Endothelial cell (in vitro differentiated cells): Measurements from ENCODE around the gene NEUROD2. TPM values are rescaled to one million over a fixed set of nuclear protein-coding genes. Genes with fewer than 3 reads are reported as not detected.

Experiments used
- DNase-seq: peaks from one replicate; pipeline ENCODE4 v3.0.0; 2021; ENCODE audit warnings: low spot score
- H3K27ac Mint-ChIP-seq: one replicate; pipeline ENCODE4 v1.8.0; 2021; ENCODE audit warnings: mixed read lengths, inconsistent platforms; ENCODE audit not compliant: unreplicated experiment
- H3K27me3 Mint-ChIP-seq: one replicate; pipeline ENCODE4 v1.8.0; 2021; ENCODE audit warnings: mild to moderate bottlenecking, moderate library complexity, mixed read lengths, inconsistent platforms; ENCODE audit not compliant: unreplicated experiment
- H3K36me3 Mint-ChIP-seq: one replicate; pipeline ENCODE4 v1.8.0; 2021; ENCODE audit warnings: mild to moderate bottlenecking, low read depth, mixed read lengths, inconsistent platforms; ENCODE audit not compliant: unreplicated experiment
- H3K4me1 Mint-ChIP-seq: one replicate; pipeline ENCODE4 v1.8.0; 2021; ENCODE audit warnings: mild to moderate bottlenecking, mixed read lengths, inconsistent platforms; ENCODE audit not compliant: unreplicated experiment
- H3K4me3 Mint-ChIP-seq: one replicate; pipeline ENCODE4 v1.8.0; 2021; ENCODE audit warnings: mild to moderate bottlenecking, mixed read lengths, inconsistent platforms; ENCODE audit not compliant: unreplicated experiment
- H3K9me3 Mint-ChIP-seq: one replicate; pipeline ENCODE4 v1.8.0; 2021; ENCODE audit warnings: mixed read lengths, inconsistent platforms; ENCODE audit not compliant: unreplicated experiment
- total RNA-seq: library from RNA; stranded (reverse); fragmentation: NEBNext Ultra II Directional; extraction: Animal tissue kit (Norgen Biotek cat#: 25700); gene quantifications from one replicate; pipeline ENCODE4 v1.2.1, GENCODE V29; 2021; ENCODE audit not compliant: unreplicated experiment
- TF ChIP-seq, protein P1 (sequence below): fragments of 200-600 bp; sonication (generic); IDR thresholded peaks from one replicate; pipeline ENCODE4 v1.5.0; 2021; ENCODE audit warnings: antibody characterized with exemption; ENCODE audit not compliant: unreplicated experiment

NEUROD2 gene
- total RNA-seq, 1 donor from 2014 or later = not detected

- Mint-ChIP-seq H3K4me1 (peaks cover 13% of the 10 kb centered on the region), H3K27me3 (peaks cover 9% of the 10 kb centered on the region), H3K27ac (peak overlapping the region; percentile 61), H3K9me3 (no peaks in the 10 kb centered on the region), H3K36me3 (peaks cover 40% of the 10 kb centered on the region), H3K4me3 (peak overlapping the region; percentile 52)
- TF ChIP-seq, protein P1, sequence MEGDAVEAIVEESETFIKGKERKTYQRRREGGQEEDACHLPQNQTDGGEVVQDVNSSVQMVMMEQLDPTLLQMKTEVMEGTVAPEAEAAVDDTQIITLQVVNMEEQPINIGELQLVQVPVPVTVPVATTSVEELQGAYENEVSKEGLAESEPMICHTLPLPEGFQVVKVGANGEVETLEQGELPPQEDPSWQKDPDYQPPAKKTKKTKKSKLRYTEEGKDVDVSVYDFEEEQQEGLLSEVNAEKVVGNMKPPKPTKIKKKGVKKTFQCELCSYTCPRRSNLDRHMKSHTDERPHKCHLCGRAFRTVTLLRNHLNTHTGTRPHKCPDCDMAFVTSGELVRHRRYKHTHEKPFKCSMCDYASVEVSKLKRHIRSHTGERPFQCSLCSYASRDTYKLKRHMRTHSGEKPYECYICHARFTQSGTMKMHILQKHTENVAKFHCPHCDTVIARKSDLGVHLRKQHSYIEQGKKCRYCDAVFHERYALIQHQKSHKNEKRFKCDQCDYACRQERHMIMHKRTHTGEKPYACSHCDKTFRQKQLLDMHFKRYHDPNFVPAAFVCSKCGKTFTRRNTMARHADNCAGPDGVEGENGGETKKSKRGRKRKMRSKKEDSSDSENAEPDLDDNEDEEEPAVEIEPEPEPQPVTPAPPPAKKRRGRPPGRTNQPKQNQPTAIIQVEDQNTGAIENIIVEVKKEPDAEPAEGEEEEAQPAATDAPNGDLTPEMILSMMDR = no peak
- DNase-seq = peak; percentile 22
Observed at GRCh38 chr17:39564211-39564848, 43.4 kb downstream of the NEUROD2 start.

DNA sequence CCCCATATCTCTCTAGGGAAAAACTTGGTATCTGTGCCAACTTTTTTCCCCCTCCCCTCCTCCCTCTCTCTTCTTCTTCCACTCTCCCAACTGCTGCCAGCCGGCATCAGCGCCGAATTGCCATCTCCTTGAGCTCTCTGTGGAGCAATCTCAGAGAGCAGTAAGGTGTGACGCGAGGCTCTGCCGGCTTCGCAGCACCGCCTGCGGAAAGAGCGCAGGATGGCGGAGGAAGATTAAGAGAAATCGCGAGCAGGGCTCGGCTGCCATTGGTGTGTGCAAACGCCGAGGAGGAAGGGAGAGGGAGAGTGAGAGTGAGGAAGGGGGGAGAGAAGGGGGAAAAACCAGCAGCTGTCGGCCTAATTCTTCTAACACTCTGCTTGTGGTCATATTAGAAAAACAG, 44.2 kb downstream of the NEUROD2 start:
- Mint-ChIP-seq H3K36me3 (peaks cover 35% of the 10 kb centered on the region), H3K4me1 (peaks cover 13% of the 10 kb centered on the region), H3K4me3 (no peak overlapping the region), H3K9me3 (no peaks in the 10 kb centered on the region), H3K27ac (peak overlapping the region; percentile 61), H3K27me3 (peaks cover 9% of the 10 kb centered on the region)
- TF ChIP-seq, protein P1 = no peak
- peak; percentile 39 for DNase-seq

GRCh38 chr17:39562976-39563375, 44.7 kb downstream of the NEUROD2 start:
- DNase-seq = no peak
- TF ChIP-seq, protein P1 = no peak
- H3K27ac Mint-ChIP-seq = peak overlapping the region; percentile 57
- H3K36me3 Mint-ChIP-seq = peaks cover 31% of the 10 kb centered on the region
- no peak overlapping the region for H3K4me3 Mint-ChIP-seq
- H3K27me3 Mint-ChIP-seq = peaks cover 6% of the 10 kb centered on the region
- H3K9me3 Mint-ChIP-seq = no peaks in the 10 kb centered on the region
- peaks cover 13% of the 10 kb centered on the region for H3K4me1 Mint-ChIP-seq

- H3K9me3 Mint-ChIP-seq = no peaks in the 10 kb centered on the region
- peaks cover 13% of the 10 kb centered on the region for H3K4me1 Mint-ChIP-seq
- no peak overlapping the region for H3K27ac Mint-ChIP-seq
- peaks cover 6% of the 10 kb centered on the region for H3K27me3 Mint-ChIP-seq
- no peak for DNase-seq
- peaks cover 26% of the 10 kb centered on the region for H3K36me3 Mint-ChIP-seq
- H3K4me3 Mint-ChIP-seq = no peak overlapping the region
- TF ChIP-seq, protein P1 = no peak
Observed at GRCh38 chr17:39562395-39562794, 45.3 kb downstream of the NEUROD2 start.

- H3K4me1 Mint-ChIP-seq = peaks cover 15% of the 10 kb centered on the region
- TF ChIP-seq, protein P1 = no peak
- no peak for DNase-seq
Observed at GRCh38 chr17:39556423-39556822, 51.3 kb downstream of the NEUROD2 start.

More at GRCh38 chr17:39556423-39556822, 51.3 kb downstream of the NEUROD2 start:
- Mint-ChIP-seq H3K27ac (no peak overlapping the region), H3K27me3 (peaks cover 3% of the 10 kb centered on the region), H3K9me3 (no peaks in the 10 kb centered on the region), H3K36me3 (peaks cover 28% of the 10 kb centered on the region), H3K4me3 (no peak overlapping the region)
